A673 (cell line): Measurements from ENCODE around the gene NARF.
"Not testable (repeated sequence)": the region's sequence is repeated elsewhere in the genome, so short reads cannot be mapped to it uniquely, and the experiment has no call there.

Experiments
- EZH2 ChIP-seq: fragments of 200-600 bp; sonication (generic); IDR thresholded peaks from 2 replicates; pipeline ENCODE4 v1.6.1; 2017; ENCODE audit warnings: borderline replicate concordance, low read depth, mild to moderate bottlenecking, mixed read lengths, antibody characterized with exemption, low read length; ENCODE audit not compliant: poor library complexity, severe bottlenecking
- TF ChIP-seq, protein P1 (sequence below): fragments of 300-800, 200-600 bp; sonication (generic); conservative IDR thresholded peaks from 2 replicates; pipeline ENCODE4 v1.5.1; 2017; ENCODE audit warnings: low read depth, mild to moderate bottlenecking, antibody characterized with exemption, low read length, moderate library complexity, mixed read lengths

DNA sequence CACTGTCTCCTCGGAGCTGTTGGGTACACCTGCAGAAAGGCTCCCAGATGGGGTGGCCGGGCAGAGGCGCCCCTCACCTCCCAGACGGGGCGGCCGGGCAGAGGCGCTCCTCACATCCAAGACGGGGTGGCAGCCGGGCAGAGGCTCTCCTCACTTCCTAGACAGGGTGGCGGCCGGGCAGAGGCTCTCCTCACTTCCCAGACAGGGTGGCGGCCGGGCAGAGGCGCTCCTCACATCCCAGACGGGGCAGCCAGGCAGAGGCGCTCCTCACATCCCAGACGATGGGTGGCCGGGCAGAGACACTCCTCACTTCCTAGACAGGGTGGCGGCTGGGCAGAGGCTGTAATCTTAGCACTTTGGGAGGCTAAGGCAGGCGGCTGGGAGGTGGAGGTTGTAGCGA lies 4.8 kb upstream of the NARF start:
- TF ChIP-seq, protein P1, sequence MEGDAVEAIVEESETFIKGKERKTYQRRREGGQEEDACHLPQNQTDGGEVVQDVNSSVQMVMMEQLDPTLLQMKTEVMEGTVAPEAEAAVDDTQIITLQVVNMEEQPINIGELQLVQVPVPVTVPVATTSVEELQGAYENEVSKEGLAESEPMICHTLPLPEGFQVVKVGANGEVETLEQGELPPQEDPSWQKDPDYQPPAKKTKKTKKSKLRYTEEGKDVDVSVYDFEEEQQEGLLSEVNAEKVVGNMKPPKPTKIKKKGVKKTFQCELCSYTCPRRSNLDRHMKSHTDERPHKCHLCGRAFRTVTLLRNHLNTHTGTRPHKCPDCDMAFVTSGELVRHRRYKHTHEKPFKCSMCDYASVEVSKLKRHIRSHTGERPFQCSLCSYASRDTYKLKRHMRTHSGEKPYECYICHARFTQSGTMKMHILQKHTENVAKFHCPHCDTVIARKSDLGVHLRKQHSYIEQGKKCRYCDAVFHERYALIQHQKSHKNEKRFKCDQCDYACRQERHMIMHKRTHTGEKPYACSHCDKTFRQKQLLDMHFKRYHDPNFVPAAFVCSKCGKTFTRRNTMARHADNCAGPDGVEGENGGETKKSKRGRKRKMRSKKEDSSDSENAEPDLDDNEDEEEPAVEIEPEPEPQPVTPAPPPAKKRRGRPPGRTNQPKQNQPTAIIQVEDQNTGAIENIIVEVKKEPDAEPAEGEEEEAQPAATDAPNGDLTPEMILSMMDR: not testable (repeated sequence)
- TF ChIP-seq EZH2: not testable (repeated sequence)
